Adrenal gland (tissue), 12 donors: ENCODE results near the gene GOLGA7B. TPM values are rescaled to one million over a fixed set of nuclear protein-coding genes. Genes with fewer than 3 reads are reported as not detected.
A peak's percentile ranks its signal among the peaks of the same experiment; 100 is the strongest.

Experiments
- DNase-seq, 7 donors: peaks; one replicate each; pipeline ENCODE4 v3.0.0-alpha.2; 2019 to 2020
- H3K27ac ChIP-seq, 5 donors: fragments of 200-600 bp; sonication (generic) in 4 of 5; 1 replicate in 3 of 5; 2 replicates in 2 of 5; pipeline versions ENCODE4 v1.5.1 to v1.8.0; 2016 to 2020; ENCODE audit warnings: mild to moderate bottlenecking in 1 of 5
- H3K27me3 ChIP-seq: fragments of 200-600 bp; 2 replicates; pipeline ENCODE4 v1.8.0; 2021
- H3K36me3 ChIP-seq, 2 donors: fragments of 200-600 bp; replicated peaks in 1 of 2; 1 replicate in 1 of 2; 2 replicates in 1 of 2; pipeline versions ENCODE4 v1.5.1 to v1.8.0; 2018 to 2022
- H3K4me1 ChIP-seq, 2 donors: fragments of 200-600 bp; replicated peaks in 1 of 2; 1 replicate in 1 of 2; 2 replicates in 1 of 2; pipeline versions ENCODE4 v1.5.1 to v1.8.0; 2018 to 2021
- H3K4me3 ChIP-seq, 4 donors: fragments of 200-600 bp; sonication (generic) in 3 of 4; one replicate each; pipeline ENCODE4 v1.5.1; 2016 to 2018
- H3K9me3 ChIP-seq, 3 donors: fragments of 200-600 bp; sonication (generic) in 1 of 3; replicated peaks in 1 of 3; 1 replicate in 2 of 3; 2 replicates in 1 of 3; pipeline versions ENCODE4 v1.5.1 to v1.8.0; 2016 to 2021
- CTCF ChIP-seq, 6 experiments: fragments of 450-650 bp in 4 of 6; fragments of 200-600 bp in 2 of 6; sonication (generic) in 1 of 6; IDR thresholded peaks; 1 replicate in 5 of 6; 2 replicates in 1 of 6; pipeline versions ENCODE4 v1.5.1 to v1.8.0; 2016 to 2021; ENCODE audit warnings: antibody characterized with exemption in 6 of 6, mild to moderate bottlenecking in 2 of 6, moderate library complexity in 1 of 6
- POLR2A ChIP-seq, 2 donors: fragments of 450-650 bp; IDR thresholded peaks; one replicate each; pipeline ENCODE4 v1.6.1; 2017; ENCODE audit warnings: antibody characterized with exemption in 2 of 2, mild to moderate bottlenecking in 2 of 2, moderate library complexity in 1 of 2
- WGBS, 4 donors: extraction: QIAGEN DNeasy Blood & Tissue Kit in 2 of 4; methylation state at CpG; one replicate each; pipeline versions ENCODE4 v1.1.5 to v1.1.7; 2013 to 2017; 5-methylcytosine and 5-hydroxymethylcytosine counted together
- intact Hi-C, 2 donors: fragments of 100-400 bp; cut with DNase I; formaldehyde crosslinking; loops; one replicate each; pipeline versions ENCODE4 v1.14.1 to v1.15.0; 2022 to 2023
- polyA plus RNA-seq, 3 donors: library from polyadenylated mRNA; stranded (reverse); fragments of 200-250 nt in 2 of 3; fragments of 350-450 nt in 1 of 3; fragmentation: Illumina TruSeq in 1 of 3; extraction: RNeasy Lipid Tissue Mini Kit (QIAGEN cat#74804) in 1 of 3; gene quantifications; one replicate each; pipeline ENCODE4 v1.2.3, GENCODE V29; 2013 to 2014
- total RNA-seq, 9 donors: library from RNA; depleted of rRNA in 4 of 9; stranded (reverse); fragments of >200 nt in 4 of 9; fragments of 120-200 nt in 1 of 9; fragmentation: NEBNext Ultra II Directional in 1 of 9; extraction: Animal tissue kit (Norgen Biotek cat#: 25700) in 1 of 9; gene quantifications; one replicate each; pipeline versions ENCODE4 v1.1.0 to v1.2.4, GENCODE V29; 2013 to 2023
- donor health status: healthy with polysubstance abuse.
- donor health status: Bipolar disorder and iron deficiency.
- donor health status: DM: yes; HTN: yes; CAD: no.
- donor health status: DM: no; HTN: no; CAD: no.
- donor health status: DM: no; HTN: no; CAD: no.
- donor health status: DM: yes; HTN: yes; CAD: no.

Gene GOLGA7B
- total and polyA plus RNA-seq, 12 donors, result 0.06 to 20.3 (median 1.1) TPM

DNA sequence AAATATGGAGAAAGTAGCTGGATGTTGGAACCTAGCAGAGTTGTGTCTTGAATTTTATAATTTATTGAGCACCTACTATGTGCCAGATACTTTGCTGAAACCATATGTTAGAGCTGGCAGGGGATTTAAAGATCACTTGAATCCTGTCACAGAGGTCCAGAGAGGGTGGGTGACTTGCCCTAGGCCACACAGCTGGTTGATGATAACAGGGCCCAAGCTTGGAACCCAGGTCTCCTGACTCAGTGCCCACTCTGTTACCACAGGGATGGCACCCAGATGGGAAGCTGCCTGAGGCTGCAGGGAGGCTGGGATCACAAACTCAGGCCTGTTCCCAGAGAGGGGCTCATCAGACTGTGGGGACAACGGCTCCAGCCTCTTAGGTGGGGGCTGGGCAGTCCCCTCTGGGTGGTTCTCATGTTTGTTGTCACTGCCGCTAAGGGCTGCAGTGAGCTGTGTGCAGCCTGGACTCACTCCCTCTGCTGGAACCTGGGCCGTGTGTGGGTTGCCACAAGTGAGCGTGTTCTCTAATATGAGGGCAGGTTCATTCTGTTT, 18.6 kb downstream of the GOLGA7B start:
- no peak overlapping the region for H3K4me3 ChIP-seq
- H3K9me3 ChIP-seq, result no peaks in the 10 kb centered on the region
- DNase-seq, result no peak
- no peaks in the 10 kb centered on the region for H3K36me3 ChIP-seq
- no peaks in the 10 kb centered on the region for H3K27me3 ChIP-seq
- H3K27ac ChIP-seq, result no peak overlapping the region
- intact Hi-C loops, result loop anchor here in 1 of 2 donors (5.0 kb wide), 1 partner anchor 76 kb away; no protein-coding TSS in a partner anchor
- peaks cover 0 to 5% of the 10 kb centered on the region in 2 donors for H3K4me1 ChIP-seq
- WGBS, 4 donors, result 67 to 83% (median 73%) methylated on average over 1 to 4 of the region's 4 CpGs
- TF ChIP-seq CTCF (IDR thresholded peaks at IDR 0.05) (no peak), POLR2A (IDR thresholded peaks at IDR 0.05) (no peak)

DNA sequence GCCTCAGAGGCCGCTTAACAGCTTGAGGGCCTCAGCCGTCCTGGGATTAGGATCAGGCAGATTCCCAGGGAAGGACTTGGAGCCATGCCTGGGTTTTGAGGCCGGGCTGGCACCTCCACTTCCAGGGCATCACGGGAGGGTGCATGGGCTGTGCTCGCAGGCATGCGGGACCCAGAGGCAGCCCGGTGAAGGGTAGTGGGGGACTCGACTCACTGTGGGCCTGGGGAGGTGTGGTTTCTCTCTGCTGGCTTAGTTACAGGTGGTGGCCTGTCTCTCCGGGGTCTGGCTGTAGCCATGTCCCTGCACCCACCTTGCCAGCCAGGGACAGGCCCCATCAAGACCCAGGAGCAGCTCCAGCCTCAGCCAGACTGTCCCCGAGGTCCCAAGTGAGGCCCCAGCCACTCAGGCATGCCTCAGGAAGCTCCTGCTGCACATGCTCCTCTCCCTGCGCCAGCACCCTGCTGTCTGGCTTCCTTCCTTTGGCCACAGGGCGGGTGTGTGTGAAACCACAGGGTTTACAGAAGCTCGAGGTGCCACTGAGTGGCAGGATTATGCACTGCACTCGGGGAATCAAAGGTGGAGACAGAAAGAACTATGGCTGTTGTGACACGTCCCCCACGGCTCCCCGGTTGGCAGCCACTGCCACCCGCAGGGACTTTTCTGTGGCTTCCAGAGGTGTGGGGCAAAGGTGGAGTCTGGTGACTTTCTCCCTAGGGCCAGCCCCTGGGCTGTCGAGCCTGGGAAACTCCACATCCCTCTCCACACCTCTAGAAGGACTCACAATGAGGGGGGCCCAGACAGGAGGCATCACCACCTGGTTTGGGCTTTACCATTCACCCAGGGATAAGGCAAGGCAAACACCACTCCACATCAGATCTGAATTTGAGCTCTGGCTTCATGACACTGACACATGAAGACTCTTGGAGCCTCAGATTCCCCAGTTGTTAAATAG, 19.7 kb downstream of the GOLGA7B start:
- H3K27ac ChIP-seq, result no peak overlapping the region
- intact Hi-C loops, result loop anchor here (2.0 to 5.0 kb wide), 2 partner anchors 77 kb away; no protein-coding TSS in a partner anchor
- peaks cover 0 to 5% of the 10 kb centered on the region in 2 donors for H3K4me1 ChIP-seq
- no peak overlapping the region for H3K4me3 ChIP-seq
- no peaks in the 10 kb centered on the region for H3K9me3 ChIP-seq
- H3K36me3 ChIP-seq, result no peaks in the 10 kb centered on the region
- no peaks in the 10 kb centered on the region for H3K27me3 ChIP-seq
- 8 to 17% (median 10%) methylated on average over 11 to 19 of the region's 19 CpGs for WGBS, 4 donors
- TF ChIP-seq CTCF (IDR thresholded peaks at IDR 0.05), result peak; percentile 76 to 98 (median 96)
- no peak for TF ChIP-seq POLR2A (IDR thresholded peaks at IDR 0.05)
- peak; percentile 81 to 95 (median 91) for DNase-seq

DNA sequence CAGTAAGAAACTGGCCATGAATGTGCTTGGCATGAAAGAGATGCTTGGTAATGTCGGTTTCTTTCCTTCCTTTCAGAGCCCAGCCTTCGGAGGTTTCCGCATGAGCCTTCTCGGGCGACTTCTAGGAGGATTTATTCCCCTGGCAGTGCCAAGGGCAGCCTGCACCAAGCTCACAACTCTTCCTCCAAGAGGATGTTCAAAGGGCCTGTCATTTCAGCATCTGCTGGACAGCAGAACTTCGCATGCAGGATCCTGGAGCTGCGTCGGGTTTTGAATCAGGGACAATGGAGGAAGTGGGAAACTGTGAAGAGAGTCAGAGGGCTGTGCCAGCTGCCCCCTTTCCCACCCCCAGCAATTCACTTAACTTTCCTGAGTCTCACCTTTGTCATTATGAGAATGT, 21.3 kb downstream of the GOLGA7B start:
- no peak overlapping the region for H3K4me3 ChIP-seq
- H3K4me1 ChIP-seq, result peaks cover 0 to 5% of the 10 kb centered on the region in 2 donors
- H3K36me3 ChIP-seq, result no peaks in the 10 kb centered on the region
- WGBS, 4 donors, result 69 to 79% (median 72%) methylated on average over 7 to 8 of the region's 8 CpGs
- TF ChIP-seq POLR2A (IDR thresholded peaks at IDR 0.05), result no peak
- TF ChIP-seq CTCF (IDR thresholded peaks at IDR 0.05), result no peak
- H3K27me3 ChIP-seq, result no peaks in the 10 kb centered on the region
- no peak overlapping the region for H3K27ac ChIP-seq
- no peaks in the 10 kb centered on the region for H3K9me3 ChIP-seq
- DNase-seq, result no peak
- intact Hi-C loops, result loop anchor here in 1 of 2 donors (2.0 kb wide), 1 partner anchor 78 kb away; no protein-coding TSS in a partner anchor

- WGBS, 4 donors, result 54 to 74% (median 63%) methylated on average over 6 of the region's 6 CpGs
- no peaks in the 10 kb centered on the region for H3K36me3 ChIP-seq
- H3K4me3 ChIP-seq, result no peak overlapping the region
- intact Hi-C loops, result no loop called here
- DNase-seq, result no peak
- H3K9me3 ChIP-seq, result no peaks in the 10 kb centered on the region
- no peak overlapping the region for H3K27ac ChIP-seq
- H3K27me3 ChIP-seq, result no peaks in the 10 kb centered on the region
- peaks cover 0 to 5% of the 10 kb centered on the region in 2 donors for H3K4me1 ChIP-seq
- no peak for TF ChIP-seq POLR2A (IDR thresholded peaks at IDR 0.05)
- no peak for TF ChIP-seq CTCF (IDR thresholded peaks at IDR 0.05)
Observed at GRCh38 chr10:97873569-97873968, 23.9 kb downstream of the GOLGA7B start.
